IMR-90 (cell line): Measurements from ENCODE around the gene INTS6L. TPM values are rescaled to one million over a fixed set of nuclear protein-coding genes. Genes with fewer than 3 reads are reported as not detected.
A peak's percentile ranks its signal among the peaks of the same experiment; 100 is the strongest.

Experiments used
- ATAC-seq: fragments of 200-7000 bp; cut with Tn5 transposase; 2 replicates; pipeline ENCODE4 v1.9.1; 2020; ENCODE audit warnings: low read depth, mild to moderate bottlenecking, moderate library complexity
- BruUV-seq: library from RNA; stranded (reverse); fragments of 400-500 nt; replicated peaks from 2 replicates; lab custom pipeline; 2021; lab: Mats Ljungman, UMichigan
- CTCF ChIA-PET: fragments of 300-600 bp; formaldehyde crosslinking; extraction: SDS; loops from one replicate; lab custom pipeline; 2021; ENCODE audit warnings: antibody characterized with exemption; lab: Yijun Ruan, JAX
- POLR2A ChIA-PET: fragments of 300-600 bp; sonication (Branson Sonifier 250); formaldehyde crosslinking; loops from one replicate; lab custom pipeline; 2022; ENCODE audit warnings: antibody characterized with exemption; ENCODE audit not compliant: unreplicated experiment; lab: Charles Lee
- DNase-seq: peaks from one replicate; pipeline ENCODE4 v3.0.0; 2013
- H2AFZ ChIP-seq: replicated peaks from 2 replicates; pipeline ENCODE3; 2013; ENCODE audit warnings: low read length, mild to moderate bottlenecking; ENCODE audit not compliant: poor library complexity
- H2AK5ac ChIP-seq: 2 replicates; pipeline ENCODE4 v1.6.1; 2013; ENCODE audit warnings: low read depth, low read length, inconsistent platforms
- H2AK9ac ChIP-seq: replicated peaks from 2 replicates; pipeline ENCODE3; 2013; ENCODE audit warnings: mild to moderate bottlenecking, low read depth, low read length, moderate library complexity; ENCODE audit not compliant: poor library complexity
- H2BK120ac ChIP-seq: 2 replicates; pipeline ENCODE4 v1.6.1; 2013; ENCODE audit warnings: low read depth, low read length, inconsistent platforms
- H2BK15ac ChIP-seq: 3 replicates; pipeline ENCODE4 v1.6.1; 2013; ENCODE audit warnings: low read depth, low read length, inconsistent platforms
- H2BK20ac ChIP-seq: 2 replicates; pipeline ENCODE4 v1.6.1; 2013; ENCODE audit warnings: low read depth, mild to moderate bottlenecking, inconsistent platforms, low read length, moderate library complexity
- H2BK5ac ChIP-seq: 2 replicates; pipeline ENCODE4 v1.6.1; 2013; ENCODE audit warnings: mild to moderate bottlenecking, low read depth, low read length, inconsistent platforms; ENCODE audit not compliant: poor library complexity, severe bottlenecking
- H3K14ac ChIP-seq: replicated peaks from 2 replicates; pipeline ENCODE4 v1.6.1; 2013; ENCODE audit warnings: low read depth, low read length, inconsistent platforms
- H3K18ac ChIP-seq: 2 replicates; pipeline ENCODE4 v1.6.1; 2013; ENCODE audit warnings: low read depth, low read length, control low read depth
- H3K23ac ChIP-seq: 2 replicates; pipeline ENCODE4 v1.6.1; 2013; ENCODE audit warnings: low read depth, low read length, inconsistent platforms
- H3K27ac ChIP-seq: 2 replicates; pipeline ENCODE4 v1.5.1; 2013; ENCODE audit warnings: mild to moderate bottlenecking, control low read depth, low read length; ENCODE audit not compliant: insufficient read depth
- H3K27me3 ChIP-seq: 2 replicates; pipeline ENCODE4 v1.6.1; 2013; ENCODE audit warnings: low read length; ENCODE audit not compliant: control insufficient read depth, insufficient read depth
- H3K36me3 ChIP-seq: 2 replicates; pipeline ENCODE4 v1.6.1; 2013; ENCODE audit warnings: low read length, mixed read lengths; ENCODE audit not compliant: control insufficient read depth, insufficient read depth
- H3K4ac ChIP-seq: 2 replicates; pipeline ENCODE4 v1.6.1; 2013; ENCODE audit warnings: low read depth, low read length, inconsistent platforms
- H3K4me1 ChIP-seq: 2 replicates; pipeline ENCODE4 v1.6.1; 2013; ENCODE audit warnings: low read length, mixed read lengths; ENCODE audit not compliant: control insufficient read depth, insufficient read depth
- H3K4me2 ChIP-seq: 2 replicates; pipeline ENCODE4 v1.6.1; 2013; ENCODE audit warnings: low read depth, mild to moderate bottlenecking, control low read depth, low read length, moderate library complexity
- H3K4me3 ChIP-seq: 2 replicates; pipeline ENCODE4 v1.5.1; 2013; ENCODE audit warnings: low read depth, mild to moderate bottlenecking, control low read depth, low read length, moderate library complexity; ENCODE audit not compliant: insufficient read depth
- H3K56ac ChIP-seq: 2 replicates; pipeline ENCODE4 v1.6.1; 2013; ENCODE audit warnings: low read length, inconsistent platforms; ENCODE audit not compliant: insufficient read depth; ENCODE audit errors: extremely low read depth
- H3K79me1 ChIP-seq, 2 experiments: 2 replicates each; pipeline ENCODE4 v1.6.1; 2013; ENCODE audit warnings: low read length in 2 of 2, inconsistent platforms in 1 of 2, low read depth in 1 of 2
- H3K9ac ChIP-seq: 2 replicates; pipeline ENCODE4 v1.6.1; 2013; ENCODE audit warnings: low read depth, low read length, control low read depth
- H3K9me1 ChIP-seq: 2 replicates; pipeline ENCODE4 v1.6.1; 2013; ENCODE audit warnings: low read length, inconsistent platforms; ENCODE audit not compliant: insufficient read depth
- H3K9me3 ChIP-seq: 2 replicates; pipeline ENCODE4 v1.6.1; 2013; ENCODE audit warnings: low read length; ENCODE audit not compliant: control insufficient read depth, insufficient read depth
- H4K20me1 ChIP-seq: 2 replicates; pipeline ENCODE4 v1.6.1; 2013; ENCODE audit warnings: low read length, inconsistent platforms; ENCODE audit not compliant: insufficient read depth
- H4K5ac ChIP-seq: 2 replicates; pipeline ENCODE4 v1.6.1; 2013; ENCODE audit warnings: mild to moderate bottlenecking, low read depth, low read length, control low read depth
- H4K8ac ChIP-seq, 2 experiments: 2 replicates each; pipeline ENCODE4 v1.6.1; 2013; ENCODE audit warnings: low read depth in 2 of 2, low read length in 2 of 2, control low read depth in 1 of 2, inconsistent platforms in 1 of 2
- H4K91ac ChIP-seq: 2 replicates; pipeline ENCODE4 v1.6.1; 2013; ENCODE audit warnings: low read depth, low read length, inconsistent platforms; ENCODE audit not compliant: insufficient read depth
- BHLHE40 ChIP-seq: fragments of 150-350 bp; IDR thresholded peaks from 2 replicates; pipeline ENCODE4 v1.6.1; 2016; ENCODE audit warnings: mild to moderate bottlenecking, low read depth, low read length
- CEBPB ChIP-seq: IDR thresholded peaks from 2 replicates; pipeline ENCODE4 v1.6.1; 2012; ENCODE audit warnings: low read depth, low read length, improper control_type of control experiment
- CHD1 ChIP-seq: IDR thresholded peaks from 2 replicates; pipeline ENCODE4 v1.6.1; 2012; ENCODE audit warnings: low read depth, low read length, improper control_type of control experiment
- CTCF ChIP-seq: conservative IDR thresholded peaks from 2 replicates; pipeline ENCODE4 v1.5.1; 2012; ENCODE audit warnings: mild to moderate bottlenecking, low read depth, low read length, improper control_type of control experiment
- ELK1 ChIP-seq: fragments of 150-350 bp; IDR thresholded peaks from 2 replicates; pipeline ENCODE4 v1.6.1; 2016; ENCODE audit warnings: low read depth, mild to moderate bottlenecking, low read length, moderate library complexity, borderline replicate concordance
- FOS ChIP-seq: fragments of 150-350 bp; IDR thresholded peaks from 2 replicates; pipeline ENCODE4 v1.6.1; 2016; ENCODE audit warnings: low read depth, low read length
- MAZ ChIP-seq: IDR thresholded peaks from 2 replicates; pipeline ENCODE4 v1.6.1; 2012; ENCODE audit warnings: low read depth, mild to moderate bottlenecking, low read length, improper control_type of control experiment, moderate library complexity, borderline replicate concordance
- MXI1 ChIP-seq: IDR thresholded peaks from 2 replicates; pipeline ENCODE4 v1.6.1; 2012; ENCODE audit warnings: low read depth, mild to moderate bottlenecking, low read length, moderate library complexity, borderline replicate concordance
- POLR2A ChIP-seq: IDR thresholded peaks from 2 replicates; pipeline ENCODE4 v1.6.1; 2012; ENCODE audit warnings: mild to moderate bottlenecking, low read depth, low read length
- RAD21 ChIP-seq: IDR thresholded peaks from 2 replicates; pipeline ENCODE4 v1.6.1; 2012; ENCODE audit warnings: low read length, improper control_type of control experiment
- RCOR1 ChIP-seq: IDR thresholded peaks from 2 replicates; pipeline ENCODE4 v1.6.1; 2012; ENCODE audit warnings: mild to moderate bottlenecking, low read length, improper control_type of control experiment; ENCODE audit not compliant: insufficient replicate concordance
- RFX5 ChIP-seq: IDR thresholded peaks from 2 replicates; pipeline ENCODE4 v1.8.0; 2012; ENCODE audit warnings: low read depth, mild to moderate bottlenecking, low read length, moderate library complexity
- SMC3 ChIP-seq: fragments of 150-350 bp; IDR thresholded peaks from 2 replicates; pipeline ENCODE4 v1.6.1; 2016; ENCODE audit warnings: low read depth, mild to moderate bottlenecking, antibody characterized with exemption, low read length, moderate library complexity
- WGBS, 2 experiments: methylation state at CpG; one replicate each; pipeline versions ENCODE4 v1.1.5 to v1.1.7; 2013; ENCODE audit warnings: missing lambda C conversion rate in 2 of 2; ENCODE audit not compliant: insufficient read length in 1 of 2; ENCODE audit errors: extremely low coverage in 2 of 2; 5-methylcytosine and 5-hydroxymethylcytosine counted together
- dilution Hi-C: fragments of 300-500 bp; cut with HindIII; formaldehyde crosslinking; loops from one replicate; pipeline ENCODE4 v1.14.3; 2018; ENCODE audit warnings: low sequenced_read_pairs; ENCODE audit not compliant: unreplicated experiment
- in situ Hi-C: fragments of 300-500 bp; cut with MboI; formaldehyde crosslinking; loops from 3 replicates; pipeline ENCODE4 v1.14.3; 2019; ENCODE audit warnings: low sequenced_read_pairs, inconsistent platforms, mixed read lengths
- intact Hi-C: fragments of 100-400 bp; cut with micrococcal nuclease; formaldehyde crosslinking; loops from 2 replicates; pipeline ENCODE4 v1.10.0; 2022
- polyA plus RNA-seq, 3 experiments: library from polyadenylated mRNA; depleted of rRNA; stranded (reverse); fragments of >200 nt; gene quantifications; 2 replicates each; pipeline ENCODE4 v1.2.3, GENCODE V29; 2012; ENCODE audit warnings: low replicate concordance in 1 of 3
- total RNA-seq: library from RNA; depleted of rRNA; stranded (reverse); fragments of >200 nt; gene quantifications from 2 replicates; pipeline ENCODE4 v1.2.3, GENCODE V29; 2012
- TF ChIP-seq, protein P1 (sequence below): fragments of 150-350 bp; IDR thresholded peaks from 2 replicates; pipeline ENCODE4 v1.6.1; 2017; ENCODE audit warnings: mild to moderate bottlenecking, antibody characterized with exemption, low read length, low read depth

Gene INTS6L
- total and polyA plus RNA-seq, 2 of the 4 experiments (the other 2 are of a cell fraction), result 2.7 to 5.1 TPM

GRCh38 chrX:135581496-135581895, 61.0 kb downstream of the INTS6L start:
- H3K4ac ChIP-seq, result no peak overlapping the region
- H3K79me1 ChIP-seq, result no peaks in the 10 kb centered on the region
- no peak overlapping the region for H3K4me2 ChIP-seq
- no peak overlapping the region for H2AK5ac ChIP-seq
- no peak overlapping the region for H2BK20ac ChIP-seq
- H3K23ac ChIP-seq, result no peak overlapping the region
- no peak overlapping the region for H4K91ac ChIP-seq
- ATAC-seq (no peak), DNase-seq (peak; percentile 23)
- intact Hi-C loops, result no loop called here
- BruUV-seq, result no TSS peak
- ChIA-PET POLR2A (no interaction called here), CTCF (no interaction called here)
- H2BK5ac ChIP-seq, result no peak overlapping the region
- H2AK9ac ChIP-seq, result no peak overlapping the region
- no peak overlapping the region for H3K56ac ChIP-seq
- no peak overlapping the region for H3K27ac ChIP-seq
- dilution Hi-C loops, result no loop called here
- H3K9me1 ChIP-seq, result no peaks in the 10 kb centered on the region
- no peak for TF ChIP-seq SMC3
- TF ChIP-seq CEBPB, result no peak
- no peak for TF ChIP-seq RAD21
- TF ChIP-seq MAZ, result no peak
- TF ChIP-seq FOS, result no peak
- TF ChIP-seq CTCF, result no peak
- TF ChIP-seq RFX5, result no peak
- no peak for TF ChIP-seq MXI1
- no peak for TF ChIP-seq ELK1
- TF ChIP-seq, protein P1, sequence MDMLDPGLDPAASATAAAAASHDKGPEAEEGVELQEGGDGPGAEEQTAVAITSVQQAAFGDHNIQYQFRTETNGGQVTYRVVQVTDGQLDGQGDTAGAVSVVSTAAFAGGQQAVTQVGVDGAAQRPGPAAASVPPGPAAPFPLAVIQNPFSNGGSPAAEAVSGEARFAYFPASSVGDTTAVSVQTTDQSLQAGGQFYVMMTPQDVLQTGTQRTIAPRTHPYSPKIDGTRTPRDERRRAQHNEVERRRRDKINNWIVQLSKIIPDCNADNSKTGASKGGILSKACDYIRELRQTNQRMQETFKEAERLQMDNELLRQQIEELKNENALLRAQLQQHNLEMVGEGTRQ, result no peak
- TF ChIP-seq BHLHE40, result no peak
- TF ChIP-seq POLR2A, result no peak
- TF ChIP-seq RCOR1, result no peak
- TF ChIP-seq CHD1, result no peak
- H4K20me1 ChIP-seq, result no peaks in the 10 kb centered on the region
- H3K9ac ChIP-seq, result no peak overlapping the region
- no peak overlapping the region for H3K14ac ChIP-seq
- in situ Hi-C loops, result no loop called here
- no peak overlapping the region for H4K5ac ChIP-seq
- H2AFZ ChIP-seq, result no peak overlapping the region
- no peaks in the 10 kb centered on the region for H3K27me3 ChIP-seq
- H3K4me1 ChIP-seq, result no peaks in the 10 kb centered on the region
- H4K8ac ChIP-seq, result no peak overlapping the region
- peaks cover 2% of the 10 kb centered on the region; the same call in 1 of the 2 replicates for H3K36me3 ChIP-seq
- WGBS, 2 experiments, result no CpG with 5 or more reads among the region's 2 CpGs
- H3K9me3 ChIP-seq, result no peaks in the 10 kb centered on the region
- no peak overlapping the region for H3K4me3 ChIP-seq
- H2BK15ac ChIP-seq, result no peak overlapping the region
- H3K18ac ChIP-seq, result no peak overlapping the region
- no peak overlapping the region for H2BK120ac ChIP-seq
